DOHH2 (cell line): ENCODE results near the gene CEP112.

Experiments
- H3F3A ChIP-seq: fragments of 200-600 bp; sonication (generic), shearing (Covaris generic); 2 replicates; pipeline ENCODE4 v1.6.0; 2016; ENCODE audit warnings: antibody characterized with exemption, mild to moderate bottlenecking; ENCODE audit not compliant: control insufficient read depth, insufficient read depth
- H3K27ac ChIP-seq: fragments of 200-600 bp; sonication (generic); 2 replicates; pipeline ENCODE4 v1.5.1; 2014; ENCODE audit warnings: low read depth, mild to moderate bottlenecking, low read length, moderate library complexity
- H3K27me3 ChIP-seq: fragments of 200-600 bp; sonication (generic); 2 replicates; pipeline ENCODE4 v1.6.1; 2014; ENCODE audit warnings: mild to moderate bottlenecking, low read length, mixed read lengths; ENCODE audit not compliant: control insufficient read depth
- H3K36me3 ChIP-seq: fragments of 200-600 bp; sonication (generic); 2 replicates; pipeline ENCODE4 v1.6.1; 2014; ENCODE audit warnings: mild to moderate bottlenecking, low read length, moderate library complexity, mixed read lengths; ENCODE audit not compliant: control insufficient read depth
- H3K4me1 ChIP-seq: fragments of 200-600 bp; sonication (generic); 2 replicates; pipeline ENCODE4 v1.6.1; 2014; ENCODE audit warnings: mild to moderate bottlenecking, low read length, mixed read lengths; ENCODE audit not compliant: control insufficient read depth
- H3K4me2 ChIP-seq: fragments of 200-600 bp; sonication (generic); 2 replicates; pipeline ENCODE4 v1.6.0; 2014; ENCODE audit warnings: mild to moderate bottlenecking, low read length, moderate library complexity
- H3K4me3 ChIP-seq: fragments of 200-600 bp; sonication (generic); 2 replicates; pipeline ENCODE4 v1.5.1; 2014; ENCODE audit warnings: mild to moderate bottlenecking, low read length, mixed read lengths
- H3K79me2 ChIP-seq: fragments of 200-600 bp; sonication (generic); 2 replicates; pipeline ENCODE4 v1.6.1; 2014; ENCODE audit warnings: mild to moderate bottlenecking, low read length, mixed read lengths; ENCODE audit not compliant: control insufficient read depth
- H3K9me2 ChIP-seq: fragments of 200-600 bp; sonication (generic); replicated peaks from 2 replicates; pipeline ENCODE4 v1.6.1; 2014; ENCODE audit warnings: mild to moderate bottlenecking, low read length, mixed read lengths; ENCODE audit not compliant: control insufficient read depth
- H3K9me3 ChIP-seq: fragments of 200-600 bp; sonication (generic); 2 replicates; pipeline ENCODE4 v1.6.1; 2014; ENCODE audit warnings: antibody characterized with exemption, low read length, mixed read lengths; ENCODE audit not compliant: control insufficient read depth, insufficient read depth
- H4K20me1 ChIP-seq: fragments of 200-600 bp; sonication (generic); 2 replicates; pipeline ENCODE4 v1.6.0; 2014; ENCODE audit warnings: low read depth, mild to moderate bottlenecking, antibody characterized with exemption, low read length, moderate library complexity; ENCODE audit not compliant: control insufficient read depth, insufficient read depth
- EZH2phosphoT487 ChIP-seq: fragments of 200-600 bp; sonication (generic); IDR thresholded peaks from 2 replicates; pipeline ENCODE4 v1.6.1; 2017; ENCODE audit warnings: borderline replicate concordance, mild to moderate bottlenecking, antibody characterized with exemption, low read length, moderate library complexity, mixed read lengths
- TF ChIP-seq, protein P1 (sequence below): fragments of 200-600 bp; sonication (generic); IDR thresholded peaks from one replicate; pipeline ENCODE4 v1.5.1; 2014; ENCODE audit warnings: antibody characterized with exemption, mild to moderate bottlenecking, low read depth, low read length; ENCODE audit not compliant: poor library complexity, severe bottlenecking

The CEP112 gene

DNA sequence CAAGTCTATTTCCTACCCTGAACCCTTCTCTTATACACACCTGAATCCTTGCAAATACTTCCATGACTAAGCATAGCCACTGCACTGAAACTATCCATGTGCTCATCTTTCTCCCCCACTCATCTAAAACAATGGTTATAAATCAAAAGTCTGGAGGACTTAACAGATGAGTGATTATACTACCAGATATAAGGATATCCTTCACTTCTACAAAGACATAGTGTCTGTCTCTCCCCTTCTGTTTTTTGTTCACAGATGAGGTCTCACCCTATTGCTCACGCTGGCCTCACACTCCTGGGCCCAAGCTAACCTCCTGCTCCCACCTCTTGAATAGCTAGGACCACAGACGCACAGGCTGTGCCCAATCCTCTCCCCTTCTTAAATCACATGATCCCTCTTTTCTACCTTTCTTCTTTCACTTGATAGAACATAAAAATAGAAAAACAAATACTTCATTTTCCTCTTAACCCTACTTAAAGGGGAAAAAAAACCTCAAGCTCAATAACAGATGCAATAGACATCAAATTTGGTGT lies 19.2 kb downstream of the CEP112 start:
- no peaks in the 10 kb centered on the region for H3F3A ChIP-seq
- no peak overlapping the region for H3K4me3 ChIP-seq
- H3K4me1 ChIP-seq: no peaks in the 10 kb centered on the region
- TF ChIP-seq, protein P1, sequence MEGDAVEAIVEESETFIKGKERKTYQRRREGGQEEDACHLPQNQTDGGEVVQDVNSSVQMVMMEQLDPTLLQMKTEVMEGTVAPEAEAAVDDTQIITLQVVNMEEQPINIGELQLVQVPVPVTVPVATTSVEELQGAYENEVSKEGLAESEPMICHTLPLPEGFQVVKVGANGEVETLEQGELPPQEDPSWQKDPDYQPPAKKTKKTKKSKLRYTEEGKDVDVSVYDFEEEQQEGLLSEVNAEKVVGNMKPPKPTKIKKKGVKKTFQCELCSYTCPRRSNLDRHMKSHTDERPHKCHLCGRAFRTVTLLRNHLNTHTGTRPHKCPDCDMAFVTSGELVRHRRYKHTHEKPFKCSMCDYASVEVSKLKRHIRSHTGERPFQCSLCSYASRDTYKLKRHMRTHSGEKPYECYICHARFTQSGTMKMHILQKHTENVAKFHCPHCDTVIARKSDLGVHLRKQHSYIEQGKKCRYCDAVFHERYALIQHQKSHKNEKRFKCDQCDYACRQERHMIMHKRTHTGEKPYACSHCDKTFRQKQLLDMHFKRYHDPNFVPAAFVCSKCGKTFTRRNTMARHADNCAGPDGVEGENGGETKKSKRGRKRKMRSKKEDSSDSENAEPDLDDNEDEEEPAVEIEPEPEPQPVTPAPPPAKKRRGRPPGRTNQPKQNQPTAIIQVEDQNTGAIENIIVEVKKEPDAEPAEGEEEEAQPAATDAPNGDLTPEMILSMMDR: no peak
- no peak for TF ChIP-seq EZH2phosphoT487
- no peaks in the 10 kb centered on the region for H3K79me2 ChIP-seq
- no peak overlapping the region for H3K27ac ChIP-seq
- no peaks in the 10 kb centered on the region for H3K9me3 ChIP-seq
- peaks cover 3% of the 10 kb centered on the region; the same call in 1 of the 2 replicates for H3K36me3 ChIP-seq
- no peaks in the 10 kb centered on the region for H3K27me3 ChIP-seq
- H3K4me2 ChIP-seq: no peak overlapping the region
- H3K9me2 ChIP-seq: no peaks in the 10 kb centered on the region
- no peaks in the 10 kb centered on the region for H4K20me1 ChIP-seq

DNA sequence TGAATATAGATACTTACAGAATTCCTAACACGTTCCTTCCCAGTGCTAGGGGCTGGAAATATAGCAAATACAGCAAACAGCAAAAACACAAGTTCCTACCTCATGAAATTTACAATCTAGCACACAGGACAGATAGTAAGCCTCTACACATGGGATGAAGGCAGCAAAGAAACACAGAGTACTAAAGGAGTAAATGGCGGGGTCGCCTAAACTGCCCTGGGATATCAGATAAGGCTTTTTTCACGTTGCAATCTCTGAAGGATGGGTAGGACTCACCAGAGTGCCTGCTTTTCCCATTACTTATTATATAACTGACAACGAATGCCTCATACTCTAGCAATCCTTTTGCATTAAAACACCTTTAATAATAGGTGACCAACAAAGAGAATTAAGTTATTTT lies 19.8 kb downstream of the CEP112 start:
- peaks cover 3% of the 10 kb centered on the region; the same call in 1 of the 2 replicates for H3K36me3 ChIP-seq
- H3K4me2 ChIP-seq: no peak overlapping the region

DNA sequence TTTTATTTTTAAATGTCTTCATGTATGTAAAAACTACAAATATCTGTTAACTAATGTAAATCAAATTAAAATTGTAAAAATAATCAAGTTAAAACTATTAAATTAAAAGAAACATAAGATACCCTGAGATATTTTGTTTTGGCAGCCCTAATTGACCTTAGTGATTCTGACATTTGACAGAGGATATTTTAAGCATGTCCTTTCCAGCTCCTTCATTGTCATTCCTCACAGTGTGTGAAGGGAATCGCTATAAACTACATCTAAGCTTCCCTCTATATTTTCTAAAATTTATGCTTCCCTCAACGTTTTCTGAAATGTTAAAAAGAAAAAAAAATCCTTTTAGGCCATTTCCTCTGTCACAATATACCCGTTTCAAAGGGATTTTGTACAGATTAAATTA lies 20.2 kb downstream of the CEP112 start:
- Histone ChIP-seq H3K27me3 (no peaks in the 10 kb centered on the region), H3K36me3 (peaks cover 3% of the 10 kb centered on the region; the same call in 1 of the 2 replicates), H3K9me2 (no peaks in the 10 kb centered on the region), H3K4me2 (no peak overlapping the region), H4K20me1 (no peaks in the 10 kb centered on the region), H3K4me3 (no peak overlapping the region), H3K27ac (no peak overlapping the region), H3F3A (no peaks in the 10 kb centered on the region), H3K4me1 (no peaks in the 10 kb centered on the region), H3K79me2 (no peaks in the 10 kb centered on the region), H3K9me3 (no peaks in the 10 kb centered on the region)
- TF ChIP-seq, protein P1: no peak
- no peak for TF ChIP-seq EZH2phosphoT487

More for the DNA sequence above, 19.8 kb downstream of the CEP112 start:
- H3K9me2 ChIP-seq: no peaks in the 10 kb centered on the region
- no peaks in the 10 kb centered on the region for H3K4me1 ChIP-seq
- no peaks in the 10 kb centered on the region for H4K20me1 ChIP-seq
- no peak for TF ChIP-seq EZH2phosphoT487
- TF ChIP-seq, protein P1: no peak
- no peaks in the 10 kb centered on the region for H3F3A ChIP-seq
- H3K79me2 ChIP-seq: no peaks in the 10 kb centered on the region
- no peak overlapping the region for H3K4me3 ChIP-seq
- no peaks in the 10 kb centered on the region for H3K9me3 ChIP-seq
- H3K27ac ChIP-seq: no peak overlapping the region
- H3K27me3 ChIP-seq: no peaks in the 10 kb centered on the region
